Measurements from ENCODE around the gene PROK1.

DNA sequence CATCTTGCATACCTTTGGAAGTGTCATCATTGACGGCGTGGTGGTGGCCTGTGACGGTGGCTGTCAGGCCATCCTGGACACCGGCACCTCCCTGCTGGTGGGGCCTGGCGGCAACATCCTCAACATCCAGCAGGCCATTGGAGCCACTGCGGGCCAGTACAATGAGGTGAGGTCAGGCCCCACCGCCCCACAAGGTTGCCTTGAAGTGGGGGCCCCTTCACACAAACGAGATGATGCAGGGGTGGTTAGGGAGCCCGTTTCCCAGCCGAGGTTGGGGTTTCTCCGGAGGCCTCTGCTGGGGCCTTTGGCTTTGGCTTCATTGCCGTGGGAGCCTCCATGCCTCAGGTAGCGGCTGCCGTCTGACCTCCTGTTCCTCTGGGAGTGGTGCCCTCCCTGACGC lies 38.5 kb downstream of the PROK1 start:
- no peak for TF ChIP-seq POLR2A (IDR thresholded peaks at IDR 0.05)
- TF ChIP-seq POLR2AphosphoS5 (IDR thresholded peaks at IDR 0.05), result no peak
- TF ChIP-seq, protein P1, sequence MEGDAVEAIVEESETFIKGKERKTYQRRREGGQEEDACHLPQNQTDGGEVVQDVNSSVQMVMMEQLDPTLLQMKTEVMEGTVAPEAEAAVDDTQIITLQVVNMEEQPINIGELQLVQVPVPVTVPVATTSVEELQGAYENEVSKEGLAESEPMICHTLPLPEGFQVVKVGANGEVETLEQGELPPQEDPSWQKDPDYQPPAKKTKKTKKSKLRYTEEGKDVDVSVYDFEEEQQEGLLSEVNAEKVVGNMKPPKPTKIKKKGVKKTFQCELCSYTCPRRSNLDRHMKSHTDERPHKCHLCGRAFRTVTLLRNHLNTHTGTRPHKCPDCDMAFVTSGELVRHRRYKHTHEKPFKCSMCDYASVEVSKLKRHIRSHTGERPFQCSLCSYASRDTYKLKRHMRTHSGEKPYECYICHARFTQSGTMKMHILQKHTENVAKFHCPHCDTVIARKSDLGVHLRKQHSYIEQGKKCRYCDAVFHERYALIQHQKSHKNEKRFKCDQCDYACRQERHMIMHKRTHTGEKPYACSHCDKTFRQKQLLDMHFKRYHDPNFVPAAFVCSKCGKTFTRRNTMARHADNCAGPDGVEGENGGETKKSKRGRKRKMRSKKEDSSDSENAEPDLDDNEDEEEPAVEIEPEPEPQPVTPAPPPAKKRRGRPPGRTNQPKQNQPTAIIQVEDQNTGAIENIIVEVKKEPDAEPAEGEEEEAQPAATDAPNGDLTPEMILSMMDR (IDR thresholded peaks at IDR 0.05), result no peak
- TF ChIP-seq EP300 (IDR thresholded peaks at IDR 0.05), result no peak

Data from suprapubic skin (tissue), 4 donors.